HG03135 (cell line): ENCODE results near the gene HDAC9.

Experiments
- ATAC-seq: cut with Tn5 transposase; IDR thresholded peaks from one replicate; pipeline ENCODE4 v1.9.1; 2021; ENCODE audit warnings: mild to moderate bottlenecking, moderate library complexity; ENCODE audit not compliant: unreplicated experiment

HDAC9 gene

GRCh38 chr7:18580950-18581349, 85.4 kb downstream of the HDAC9 start:
- no peak for ATAC-seq

GRCh38 chr7:18583305-18583704, 87.8 kb downstream of the HDAC9 start:
- ATAC-seq = no peak

- no peak for ATAC-seq
Observed at GRCh38 chr7:18590241-18590640, 94.7 kb downstream of the HDAC9 start.

- ATAC-seq = no peak
Observed at GRCh38 chr7:18590744-18591340, 95.3 kb downstream of the HDAC9 start.

- ATAC-seq = no peak
Observed at GRCh38 chr7:18593602-18594279, 98.2 kb downstream of the HDAC9 start.

GRCh38 chr7:18597754-18598153, 102.2 kb downstream of the HDAC9 start:
- no peak for ATAC-seq

GRCh38 chr7:18607025-18607424, 111.5 kb downstream of the HDAC9 start:
- no peak for ATAC-seq

GRCh38 chr7:18610331-18610948, 114.9 kb downstream of the HDAC9 start:
- no peak for ATAC-seq

GRCh38 chr7:18614841-18615240, 119.3 kb downstream of the HDAC9 start:
- no peak for ATAC-seq

- no peak for ATAC-seq
Observed at GRCh38 chr7:18619311-18619710, 123.8 kb downstream of the HDAC9 start.

- no peak for ATAC-seq
Observed at GRCh38 chr7:18623389-18623788, 127.8 kb downstream of the HDAC9 start.

GRCh38 chr7:18624459-18624858, 128.9 kb downstream of the HDAC9 start:
- ATAC-seq = no peak

GRCh38 chr7:18626086-18626485, 130.5 kb downstream of the HDAC9 start:
- ATAC-seq = no peak

GRCh38 chr7:18626717-18627116, 131.2 kb downstream of the HDAC9 start:
- ATAC-seq = no peak

GRCh38 chr7:18637516-18637915, 142.0 kb downstream of the HDAC9 start:
- ATAC-seq = no peak

- ATAC-seq = no peak
Observed at GRCh38 chr7:18638594-18639452, 143.3 kb downstream of the HDAC9 start.

GRCh38 chr7:18639711-18640110, 144.2 kb downstream of the HDAC9 start:
- ATAC-seq = no peak

- no peak for ATAC-seq
Observed at GRCh38 chr7:18644981-18645380, 149.4 kb downstream of the HDAC9 start.

- no peak for ATAC-seq
Observed at GRCh38 chr7:18647582-18647981, 152.0 kb downstream of the HDAC9 start.

- ATAC-seq = no peak
Observed at GRCh38 chr7:18648849-18649758, 153.6 kb downstream of the HDAC9 start.
